Activated naive CD8-positive, alpha-beta T cell treated with anti-CD3 and anti-CD28 coated beads for 36 hours (primary cell): ENCODE data around the gene TMSB10. TPM values are rescaled to one million over a fixed set of nuclear protein-coding genes. Genes with fewer than 3 reads are reported as not detected.
A peak's percentile ranks its signal among the peaks of the same experiment; 100 is the strongest.
"Not testable (repeated sequence)": the region's sequence is repeated elsewhere in the genome, so short reads cannot be mapped to it uniquely, and the experiment has no call there.

ENCODE experiments used
- DNase-seq: peaks from one replicate; pipeline ENCODE4 v3.0.0; 2021
- H3K27ac Mint-ChIP-seq: one replicate; pipeline ENCODE4 v1.8.0; 2022; ENCODE audit warnings: mild to moderate bottlenecking, moderate library complexity, mixed read lengths
- H3K27me3 Mint-ChIP-seq: one replicate; pipeline ENCODE4 v1.8.0; 2022; ENCODE audit warnings: mild to moderate bottlenecking, mixed read lengths
- H3K36me3 Mint-ChIP-seq: one replicate; pipeline ENCODE4 v1.8.0; 2021; ENCODE audit warnings: mild to moderate bottlenecking, mixed read lengths
- H3K4me1 Mint-ChIP-seq: one replicate; pipeline ENCODE4 v1.8.0; 2021; ENCODE audit warnings: mixed read lengths
- H3K4me3 Mint-ChIP-seq: one replicate; pipeline ENCODE4 v1.8.0; 2022; ENCODE audit warnings: mild to moderate bottlenecking, moderate library complexity, mixed read lengths
- H3K9me3 Mint-ChIP-seq: one replicate; pipeline ENCODE4 v1.8.0; 2022; ENCODE audit warnings: mixed read lengths
- total RNA-seq, 2 experiments: library from RNA; stranded (reverse); gene quantifications; one replicate each; pipeline ENCODE4 v1.2.3, GENCODE V29; 2021

The TMSB10 gene
- total RNA-seq, 2 experiments from 2014 or later = 1,816 to 1,884 TPM

DNA sequence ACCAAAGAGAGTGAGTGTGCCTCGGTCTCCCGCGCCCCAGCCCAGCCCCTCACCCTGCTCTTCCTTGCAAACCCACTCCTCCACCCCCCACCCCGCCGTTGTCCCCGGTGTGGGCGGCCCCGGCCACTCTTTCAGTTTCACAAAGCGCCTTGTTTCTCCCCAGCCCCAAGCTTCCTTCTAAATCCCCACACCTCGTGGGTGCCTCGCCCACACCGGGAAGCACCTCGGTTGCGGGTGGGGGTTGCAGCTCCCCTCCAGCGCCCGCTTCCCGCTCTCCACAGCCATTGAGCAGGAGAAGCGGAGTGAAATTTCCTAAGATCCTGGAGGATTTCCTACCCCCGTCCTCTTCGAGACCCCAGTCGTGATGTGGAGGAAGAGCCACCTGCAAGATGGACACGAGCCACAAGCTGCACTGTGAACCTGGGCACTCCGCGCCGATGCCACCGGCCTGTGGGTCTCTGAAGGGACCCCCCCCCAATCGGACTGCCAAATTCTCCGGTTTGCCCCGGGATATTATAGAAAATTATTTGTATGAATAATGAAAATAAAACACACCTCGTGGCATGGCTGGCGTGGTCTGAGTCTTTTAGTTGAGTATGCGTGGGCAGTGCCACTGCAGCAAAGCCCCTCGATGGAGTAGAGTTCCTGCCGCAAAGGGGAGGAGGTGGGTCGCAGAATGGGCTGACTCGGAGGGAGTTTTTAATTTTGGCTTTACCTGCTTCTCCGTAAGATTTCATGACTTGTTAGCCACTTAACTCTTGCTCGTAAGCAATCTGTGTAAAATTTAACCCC is 848 bp downstream of the TMSB10 start:
- H3K4me3 Mint-ChIP-seq = peak overlapping the region; percentile 86
- H3K27ac Mint-ChIP-seq = peak overlapping the region; percentile 89
- peaks cover 15% of the 10 kb centered on the region for H3K9me3 Mint-ChIP-seq
- peaks cover 48% of the 10 kb centered on the region for H3K36me3 Mint-ChIP-seq
- H3K27me3 Mint-ChIP-seq = no peaks in the 10 kb centered on the region
- DNase-seq = peak; percentile 68
- H3K4me1 Mint-ChIP-seq = peaks cover 58% of the 10 kb centered on the region

DNA sequence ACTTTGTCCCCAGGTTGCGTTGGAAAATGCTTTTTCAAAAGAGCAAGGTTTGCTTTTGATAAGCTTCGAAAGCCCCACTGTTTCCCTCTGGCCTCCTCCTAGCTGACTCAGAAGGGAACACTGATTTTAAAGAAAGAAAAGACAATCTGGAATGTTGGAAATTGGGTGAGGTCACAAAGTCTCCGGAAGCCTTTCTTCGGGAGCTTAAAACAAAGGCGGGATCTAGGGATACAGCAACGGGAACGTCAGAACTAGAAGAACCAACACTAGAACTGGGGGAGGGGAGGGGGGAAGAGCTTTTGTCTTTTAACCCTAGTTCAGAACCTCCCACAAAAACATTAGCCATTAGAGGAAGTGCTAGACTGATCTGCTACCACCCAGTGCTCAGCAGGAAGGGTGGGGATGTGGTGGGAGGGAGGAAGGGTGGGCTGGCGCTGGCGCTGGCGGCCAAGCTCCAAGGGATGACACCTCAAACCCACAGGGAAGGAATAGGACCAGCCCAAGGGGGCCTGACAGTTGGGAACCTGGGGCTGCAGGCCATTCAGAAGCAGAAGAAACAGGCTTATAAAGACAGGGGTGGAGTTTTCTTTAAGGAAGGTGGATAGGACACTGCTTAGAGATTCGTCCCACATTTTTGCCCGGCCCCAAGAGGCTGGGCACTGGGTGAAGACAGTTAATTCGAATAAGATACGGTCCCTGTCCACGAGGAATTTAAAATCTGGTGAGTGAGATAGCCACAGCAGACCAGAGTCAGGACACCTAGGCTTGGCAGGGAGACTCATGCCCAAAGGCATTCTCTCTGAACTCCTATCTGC is 1.7 kb downstream of the TMSB10 start:
- Mint-ChIP-seq H3K4me3 (peak overlapping the region; percentile 86), H3K27ac (peak overlapping the region; percentile 89), H3K9me3 (peaks cover 13% of the 10 kb centered on the region), H3K4me1 (peaks cover 57% of the 10 kb centered on the region), H3K36me3 (peaks cover 48% of the 10 kb centered on the region), H3K27me3 (no peaks in the 10 kb centered on the region)
- DNase-seq = peak; percentile 53

DNA sequence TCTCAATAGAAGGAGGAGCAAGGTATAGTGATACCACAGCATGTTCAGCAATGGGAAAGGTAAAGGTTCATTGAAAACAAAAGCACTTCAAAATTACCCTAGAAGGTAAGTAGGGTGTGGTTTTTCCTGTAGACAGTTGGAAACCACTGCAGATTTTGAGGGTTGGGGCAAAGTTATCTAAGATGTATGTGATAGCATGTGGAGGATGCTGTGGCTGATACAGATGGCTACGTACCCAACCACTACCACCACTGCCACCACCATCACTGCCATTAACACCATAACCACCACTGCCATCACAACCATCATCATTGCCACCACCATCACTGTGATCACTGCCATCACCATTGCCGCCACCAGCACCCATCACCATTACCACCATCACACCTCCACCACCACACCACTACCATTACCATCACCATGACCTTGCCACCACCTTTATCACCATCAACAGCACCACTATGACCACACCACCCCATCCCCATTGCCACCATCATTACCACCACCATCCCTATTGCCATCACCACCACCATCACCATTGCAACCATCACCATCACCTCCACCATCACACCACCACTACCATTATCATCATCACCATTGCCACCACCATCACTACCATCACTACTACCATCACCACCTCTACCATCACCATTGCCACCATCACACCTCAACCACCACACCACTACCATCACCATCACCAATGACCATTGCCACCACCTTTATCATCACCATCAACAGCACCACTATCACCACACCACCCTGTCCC is 3.7 kb downstream of the TMSB10 start:
- peaks cover 47% of the 10 kb centered on the region for H3K4me1 Mint-ChIP-seq
- peak overlapping the region; percentile 86 for H3K4me3 Mint-ChIP-seq
- H3K27ac Mint-ChIP-seq = peak overlapping the region; percentile 89
- no peaks in the 10 kb centered on the region for H3K27me3 Mint-ChIP-seq
- DNase-seq = no peak
- peaks cover 43% of the 10 kb centered on the region for H3K36me3 Mint-ChIP-seq
- peaks cover 13% of the 10 kb centered on the region for H3K9me3 Mint-ChIP-seq

DNA sequence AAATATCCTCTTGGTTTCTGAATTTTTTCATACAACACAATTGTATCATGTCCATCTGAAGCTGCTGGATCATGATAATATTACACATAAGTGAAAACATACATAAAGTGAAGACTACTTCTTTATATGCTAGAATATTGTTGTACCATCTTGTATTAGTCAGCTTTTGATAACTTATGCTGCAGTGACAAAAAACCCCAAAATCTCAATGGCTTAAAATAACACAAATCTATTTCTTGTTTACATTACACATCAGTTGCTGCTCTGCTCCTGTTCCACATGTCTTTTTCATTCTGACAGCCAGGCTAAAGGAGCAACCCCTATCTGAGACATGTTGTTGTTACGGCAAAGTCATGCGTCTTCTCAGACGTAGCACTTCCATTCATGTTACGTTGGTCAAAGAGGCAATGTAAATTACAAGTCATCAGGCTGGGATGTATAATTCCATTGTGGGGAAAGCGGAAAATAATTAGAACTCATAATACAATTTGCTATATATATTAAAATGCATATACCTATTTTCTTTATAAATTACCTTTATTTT is 5.8 kb downstream of the TMSB10 start:
- Mint-ChIP-seq H3K27me3 (no peaks in the 10 kb centered on the region), H3K4me1 (peaks cover 37% of the 10 kb centered on the region), H3K9me3 (peaks cover 13% of the 10 kb centered on the region), H3K36me3 (peaks cover 39% of the 10 kb centered on the region), H3K27ac (no peak overlapping the region), H3K4me3 (no peak overlapping the region)
- no peak for DNase-seq

DNA sequence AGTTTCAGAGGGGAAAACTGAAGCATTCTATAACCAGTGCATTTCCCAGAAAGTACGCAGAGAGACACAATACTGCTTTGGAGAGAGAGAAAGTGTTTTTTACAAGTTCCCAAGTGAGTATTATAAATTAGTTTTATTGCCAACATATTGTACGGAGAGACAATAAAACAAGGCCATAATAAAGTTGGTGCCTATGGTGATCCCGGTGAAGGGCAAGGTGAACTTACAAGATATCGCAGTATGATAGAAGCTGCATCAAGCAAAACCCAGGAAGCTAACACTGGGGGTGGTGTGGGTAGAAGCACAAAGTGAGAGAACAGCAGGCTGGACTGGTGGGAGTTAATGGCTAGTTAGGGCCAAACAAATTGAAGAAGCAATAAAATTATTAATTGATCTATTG is 7.5 kb downstream of the TMSB10 start:
- Mint-ChIP-seq H3K4me3 (no peak overlapping the region), H3K9me3 (peaks cover 13% of the 10 kb centered on the region), H3K27ac (no peak overlapping the region), H3K4me1 (peaks cover 38% of the 10 kb centered on the region), H3K36me3 (peaks cover 22% of the 10 kb centered on the region), H3K27me3 (no peaks in the 10 kb centered on the region)
- DNase-seq = no peak

DNA sequence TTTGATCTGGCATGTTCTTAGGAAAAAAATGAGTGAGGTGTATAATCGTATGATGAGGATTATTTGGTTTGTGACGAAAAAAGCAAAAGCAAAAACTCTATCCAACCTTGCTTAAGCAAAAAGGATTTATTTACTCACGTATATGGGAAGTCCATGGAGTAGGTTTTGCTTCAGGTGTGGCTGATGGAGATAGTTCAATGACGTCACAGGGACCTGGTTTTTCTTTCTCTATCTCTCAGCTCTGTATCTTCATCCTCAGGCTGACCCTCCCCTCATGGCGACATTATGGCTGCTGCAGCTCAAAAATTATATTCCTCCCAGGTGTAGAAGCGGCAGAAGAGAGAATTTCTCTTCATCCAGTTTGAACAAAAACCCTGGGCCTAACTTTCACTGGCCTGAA is 8.9 kb downstream of the TMSB10 start:
- Mint-ChIP-seq H3K9me3 (peaks cover 7% of the 10 kb centered on the region), H3K27me3 (no peaks in the 10 kb centered on the region), H3K4me1 (peaks cover 34% of the 10 kb centered on the region), H3K36me3 (peaks cover 8% of the 10 kb centered on the region), H3K4me3 (no peak overlapping the region), H3K27ac (no peak overlapping the region)
- DNase-seq = no peak

DNA sequence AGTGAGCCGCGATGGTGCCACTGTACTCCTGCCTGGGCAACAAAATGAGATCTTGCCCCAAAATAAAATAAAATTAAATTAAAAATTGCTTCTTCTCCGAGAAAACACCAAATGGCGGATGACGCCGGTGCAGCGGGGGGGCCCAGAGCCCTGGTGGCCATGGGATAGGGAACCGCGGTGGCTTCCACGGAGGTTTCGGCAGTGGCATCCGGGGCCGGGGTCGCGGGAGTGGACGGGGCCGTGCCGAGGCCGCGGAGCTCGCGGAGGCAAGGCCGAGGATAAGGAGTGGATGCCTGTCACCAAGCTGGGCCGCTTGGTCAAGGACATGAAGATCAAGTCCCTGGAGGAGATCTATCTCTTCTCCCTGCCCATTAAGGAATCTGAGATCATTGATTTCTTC is 10.2 kb downstream of the TMSB10 start:
- H3K27me3 Mint-ChIP-seq, H3K27ac Mint-ChIP-seq, H3K4me3 Mint-ChIP-seq, H3K9me3 Mint-ChIP-seq, DNase-seq, H3K36me3 Mint-ChIP-seq: not testable (repeated sequence)
- H3K4me1 Mint-ChIP-seq = peaks cover 45% of the 10 kb centered on the region

DNA sequence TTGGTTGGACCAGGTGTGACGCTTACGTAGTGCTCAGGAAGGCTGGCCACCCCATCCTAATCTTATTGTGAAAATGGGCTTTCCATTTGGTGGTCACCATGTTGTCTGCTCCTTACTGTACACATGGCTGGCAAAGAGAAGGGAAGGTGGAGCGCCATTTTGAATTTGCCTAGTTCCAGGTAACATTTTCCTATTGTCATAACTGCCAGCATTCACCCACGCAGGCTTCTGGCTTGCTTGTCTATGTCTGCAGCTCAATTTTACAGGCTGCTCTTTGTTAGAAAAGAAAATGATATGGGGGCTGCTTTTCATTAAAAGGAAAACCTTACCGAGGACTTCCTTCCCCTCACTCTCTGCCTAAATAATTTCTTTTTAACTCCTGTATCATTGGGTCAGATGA is 12.4 kb downstream of the TMSB10 start:
- peak overlapping the region; percentile 96 for H3K27ac Mint-ChIP-seq
- not testable (repeated sequence) for H3K36me3 Mint-ChIP-seq, H3K27me3 Mint-ChIP-seq, DNase-seq, H3K4me3 Mint-ChIP-seq, H3K9me3 Mint-ChIP-seq
- peaks cover 39% of the 10 kb centered on the region for H3K4me1 Mint-ChIP-seq

DNA sequence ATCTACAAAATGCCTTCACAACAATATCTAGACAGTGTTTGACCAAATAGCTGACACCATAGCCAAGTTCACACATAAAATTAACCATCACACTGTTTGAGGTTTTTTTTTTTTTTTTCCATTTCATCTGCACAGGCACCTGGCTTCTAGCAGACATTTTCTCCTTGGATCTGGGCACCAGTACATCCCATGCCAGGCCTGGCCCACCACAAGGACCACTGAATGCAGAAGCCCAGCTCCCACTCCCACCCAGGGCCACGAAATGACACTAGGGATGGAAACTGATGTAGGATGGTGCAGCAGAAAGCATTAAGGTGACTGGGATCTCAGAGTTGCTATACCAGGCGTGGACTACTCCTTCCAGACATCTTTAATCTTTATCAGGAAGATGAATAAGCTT is 13.0 kb downstream of the TMSB10 start:
- Mint-ChIP-seq H3K36me3 (no peaks in the 10 kb centered on the region), H3K27me3 (no peaks in the 10 kb centered on the region), H3K27ac (peak overlapping the region; percentile 96), H3K4me3 (peak overlapping the region; percentile 32), H3K4me1 (peaks cover 42% of the 10 kb centered on the region), H3K9me3 (no peaks in the 10 kb centered on the region)
- no peak for DNase-seq

DNA sequence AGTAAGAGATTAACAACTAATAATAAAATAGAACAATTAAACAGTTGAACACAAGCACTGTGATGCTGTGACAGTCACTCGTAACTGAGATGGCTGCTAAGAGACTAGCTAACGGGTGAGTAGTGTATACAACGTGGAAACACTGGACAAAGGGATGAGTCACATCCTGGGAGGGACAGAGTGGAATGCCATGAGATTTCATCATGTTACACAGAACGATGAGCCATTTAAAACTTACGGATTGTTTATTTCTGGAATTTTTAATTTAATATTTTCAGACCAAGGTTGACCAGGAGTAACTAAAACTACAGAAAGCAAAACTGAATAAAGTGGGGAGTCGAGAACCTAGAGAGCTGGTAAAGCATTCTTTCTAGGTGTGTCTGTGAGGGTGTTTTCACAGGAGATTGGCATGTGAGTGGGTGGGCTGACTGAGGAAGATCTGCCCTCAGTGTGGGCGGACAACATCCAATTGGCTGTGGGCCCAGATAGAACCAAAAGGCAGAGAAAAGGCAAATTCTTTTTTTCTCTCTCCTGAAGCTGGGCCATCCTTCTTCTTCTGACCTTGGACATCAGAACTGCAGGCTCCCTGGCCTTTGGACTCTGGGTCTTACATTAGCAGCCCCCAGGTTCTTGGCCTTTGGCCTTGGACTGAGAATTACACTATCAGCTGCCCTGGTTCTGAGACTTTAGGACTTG is 14.6 kb downstream of the TMSB10 start:
- H3K36me3 Mint-ChIP-seq = no peaks in the 10 kb centered on the region
- DNase-seq = peak; percentile 68
- no peaks in the 10 kb centered on the region for H3K9me3 Mint-ChIP-seq
- peak overlapping the region; percentile 96 for H3K27ac Mint-ChIP-seq
- H3K4me1 Mint-ChIP-seq = peaks cover 51% of the 10 kb centered on the region
- H3K4me3 Mint-ChIP-seq = peak overlapping the region; percentile 73
- H3K27me3 Mint-ChIP-seq = no peaks in the 10 kb centered on the region

DNA sequence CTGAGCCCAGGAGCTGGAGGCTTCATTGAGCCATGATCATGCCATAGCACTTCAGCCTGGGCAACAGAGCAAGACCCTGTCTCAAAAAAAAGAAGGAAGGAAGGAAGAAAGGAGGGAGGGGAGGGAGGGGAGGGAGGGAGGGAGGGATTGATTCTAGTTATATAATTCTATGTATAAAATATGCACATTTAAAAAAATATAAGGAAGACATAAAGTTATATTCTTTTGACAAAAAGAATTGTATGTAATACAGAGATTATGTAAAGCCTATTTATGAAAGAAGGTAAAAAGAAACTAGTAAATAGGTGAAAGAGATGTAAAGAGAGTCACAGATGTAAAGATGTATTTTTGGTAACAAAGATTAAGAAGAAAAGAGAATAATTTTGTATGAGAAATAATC is 17.6 kb downstream of the TMSB10 start:
- Mint-ChIP-seq H3K9me3 (peaks cover 2% of the 10 kb centered on the region), H3K4me1 (peaks cover 54% of the 10 kb centered on the region), H3K27me3 (no peaks in the 10 kb centered on the region), H3K27ac (peak overlapping the region; percentile 57), H3K4me3 (no peak overlapping the region), H3K36me3 (peaks cover 5% of the 10 kb centered on the region)
- no peak for DNase-seq

DNA sequence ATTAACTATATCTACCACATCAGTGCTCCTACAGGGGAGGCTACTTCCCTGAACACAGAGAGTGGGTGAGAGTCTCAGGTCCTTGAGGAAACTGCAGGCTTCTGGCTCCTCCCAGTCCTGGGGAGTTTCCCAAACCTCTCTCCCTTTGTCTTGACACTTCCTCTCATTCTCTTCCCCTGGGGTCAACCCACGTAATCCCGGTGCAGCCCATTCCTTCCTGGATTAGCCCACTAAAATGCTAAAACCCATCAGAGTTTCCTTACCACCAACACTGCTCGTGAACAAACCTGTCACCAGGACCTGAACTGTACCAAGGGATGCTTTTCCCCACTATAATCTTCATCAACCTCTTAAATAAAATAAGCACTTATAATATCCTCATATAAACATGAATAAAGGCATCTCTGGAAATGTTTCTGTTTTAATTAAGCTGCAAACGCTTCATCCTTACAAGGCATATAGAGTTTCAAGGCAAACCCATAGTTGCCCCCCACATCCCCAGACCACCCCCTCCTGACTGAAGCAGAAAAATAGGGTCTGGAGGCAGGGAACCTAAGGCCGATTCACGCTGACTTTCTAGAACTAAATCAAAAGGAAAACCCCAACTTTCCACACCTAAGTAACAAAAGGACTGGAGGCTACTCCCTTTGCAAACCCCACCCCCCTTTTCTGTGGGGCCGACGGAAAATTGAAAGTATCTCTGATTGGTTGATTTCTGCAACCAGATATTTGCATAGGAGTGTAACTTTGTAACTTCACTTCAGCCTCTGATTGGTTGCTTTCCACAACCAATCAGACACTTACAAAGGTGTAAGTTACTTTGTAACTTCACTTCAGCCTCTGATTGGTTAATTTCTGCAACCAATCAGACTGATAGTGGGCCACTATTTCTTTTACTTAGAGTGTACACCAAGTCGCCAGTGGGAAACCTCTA is 19.0 kb downstream of the TMSB10 start:
- Mint-ChIP-seq H3K4me3 (peak overlapping the region; percentile 57), H3K27me3 (no peaks in the 10 kb centered on the region), H3K27ac (peak overlapping the region; percentile 93), H3K4me1 (peaks cover 43% of the 10 kb centered on the region), H3K36me3 (peaks cover 8% of the 10 kb centered on the region), H3K9me3 (peaks cover 2% of the 10 kb centered on the region)
- DNase-seq = peak; percentile 70

DNA sequence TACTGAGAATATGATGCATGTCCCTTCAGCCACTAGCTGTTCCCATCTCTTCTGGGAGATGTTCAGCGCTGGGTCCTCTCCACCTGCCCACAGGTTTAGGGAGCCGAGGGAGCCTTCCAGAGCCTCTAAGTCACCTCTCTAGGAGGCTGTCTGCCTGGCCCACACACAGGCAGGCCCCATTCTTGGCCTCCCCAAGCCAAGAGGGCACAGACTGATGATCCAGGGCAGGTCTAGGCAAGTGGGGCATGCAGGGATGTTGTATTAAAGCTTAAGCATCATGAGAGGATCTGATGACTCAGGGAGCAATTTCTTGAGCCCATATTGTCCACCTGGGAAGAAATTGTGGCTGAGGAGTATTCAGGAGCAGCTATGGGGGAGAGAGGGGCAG is 19.9 kb downstream of the TMSB10 start:
- peaks cover 37% of the 10 kb centered on the region for H3K4me1 Mint-ChIP-seq
- DNase-seq = no peak
- peaks cover 2% of the 10 kb centered on the region for H3K9me3 Mint-ChIP-seq
- peak overlapping the region; percentile 92 for H3K4me3 Mint-ChIP-seq
- peak overlapping the region; percentile 93 for H3K27ac Mint-ChIP-seq
- H3K36me3 Mint-ChIP-seq = peaks cover 9% of the 10 kb centered on the region
- H3K27me3 Mint-ChIP-seq = no peaks in the 10 kb centered on the region
